ENCODE measurements around the gene CPA5. TPM values are rescaled to one million over a fixed set of nuclear protein-coding genes. Genes with fewer than 3 reads are reported as not detected.

The CPA5 gene
- total and polyA plus RNA-seq, 7 donors, result 0.42 to 5.2 (median 1.0) TPM; not detected in 1

DNA sequence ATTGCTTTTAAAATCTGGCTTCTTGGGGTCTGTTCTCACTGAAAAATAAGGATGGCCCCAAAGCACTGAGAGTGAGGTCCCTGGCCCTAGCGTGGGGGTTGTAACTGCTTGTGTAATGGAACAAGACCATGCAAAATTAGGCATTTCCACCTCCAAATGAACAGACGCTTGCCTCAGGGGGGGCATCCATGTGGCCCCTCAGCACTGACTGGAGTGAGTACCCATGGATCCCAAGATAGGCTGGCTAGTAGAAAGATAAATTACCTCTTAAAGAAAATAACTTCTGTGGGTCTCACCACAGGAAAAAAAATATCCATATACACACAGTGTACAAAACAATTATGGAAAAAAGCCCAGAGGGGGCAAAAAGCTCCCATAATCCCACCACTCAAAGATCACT is 20.5 kb downstream of the CPA5 start:
- H3K36me3 ChIP-seq (ENCODE audit: insufficient read depth in 1 of 2, low read depth in 1 of 2), result no peaks in the 10 kb centered on the region
- DNase-seq (peak in 1 of 2 donors; percentile 4), ATAC-seq (no peak)
- H3K9me3 ChIP-seq, result peaks cover 3% of the 10 kb centered on the region
- peak overlapping the region; percentile 38 for H3K4me3 ChIP-seq
- peaks cover 47% of the 10 kb centered on the region for H3K4me1 ChIP-seq
- TF ChIP-seq, protein P1, sequence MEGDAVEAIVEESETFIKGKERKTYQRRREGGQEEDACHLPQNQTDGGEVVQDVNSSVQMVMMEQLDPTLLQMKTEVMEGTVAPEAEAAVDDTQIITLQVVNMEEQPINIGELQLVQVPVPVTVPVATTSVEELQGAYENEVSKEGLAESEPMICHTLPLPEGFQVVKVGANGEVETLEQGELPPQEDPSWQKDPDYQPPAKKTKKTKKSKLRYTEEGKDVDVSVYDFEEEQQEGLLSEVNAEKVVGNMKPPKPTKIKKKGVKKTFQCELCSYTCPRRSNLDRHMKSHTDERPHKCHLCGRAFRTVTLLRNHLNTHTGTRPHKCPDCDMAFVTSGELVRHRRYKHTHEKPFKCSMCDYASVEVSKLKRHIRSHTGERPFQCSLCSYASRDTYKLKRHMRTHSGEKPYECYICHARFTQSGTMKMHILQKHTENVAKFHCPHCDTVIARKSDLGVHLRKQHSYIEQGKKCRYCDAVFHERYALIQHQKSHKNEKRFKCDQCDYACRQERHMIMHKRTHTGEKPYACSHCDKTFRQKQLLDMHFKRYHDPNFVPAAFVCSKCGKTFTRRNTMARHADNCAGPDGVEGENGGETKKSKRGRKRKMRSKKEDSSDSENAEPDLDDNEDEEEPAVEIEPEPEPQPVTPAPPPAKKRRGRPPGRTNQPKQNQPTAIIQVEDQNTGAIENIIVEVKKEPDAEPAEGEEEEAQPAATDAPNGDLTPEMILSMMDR (IDR thresholded peaks at IDR 0.05), result no peak
- H3K27me3 ChIP-seq (ENCODE audit: insufficient read depth in 3 of 3, low read length in 2 of 3), result no peaks in the 10 kb centered on the region
- WGBS, 3 donors, result 49 to 59% (median 54%) methylated on average over 2 of the region's 2 CpGs
- peak overlapping the region; percentile 83 for H3K27ac ChIP-seq
- intact Hi-C loops (cut with DNase I), result no loop called here

DNA sequence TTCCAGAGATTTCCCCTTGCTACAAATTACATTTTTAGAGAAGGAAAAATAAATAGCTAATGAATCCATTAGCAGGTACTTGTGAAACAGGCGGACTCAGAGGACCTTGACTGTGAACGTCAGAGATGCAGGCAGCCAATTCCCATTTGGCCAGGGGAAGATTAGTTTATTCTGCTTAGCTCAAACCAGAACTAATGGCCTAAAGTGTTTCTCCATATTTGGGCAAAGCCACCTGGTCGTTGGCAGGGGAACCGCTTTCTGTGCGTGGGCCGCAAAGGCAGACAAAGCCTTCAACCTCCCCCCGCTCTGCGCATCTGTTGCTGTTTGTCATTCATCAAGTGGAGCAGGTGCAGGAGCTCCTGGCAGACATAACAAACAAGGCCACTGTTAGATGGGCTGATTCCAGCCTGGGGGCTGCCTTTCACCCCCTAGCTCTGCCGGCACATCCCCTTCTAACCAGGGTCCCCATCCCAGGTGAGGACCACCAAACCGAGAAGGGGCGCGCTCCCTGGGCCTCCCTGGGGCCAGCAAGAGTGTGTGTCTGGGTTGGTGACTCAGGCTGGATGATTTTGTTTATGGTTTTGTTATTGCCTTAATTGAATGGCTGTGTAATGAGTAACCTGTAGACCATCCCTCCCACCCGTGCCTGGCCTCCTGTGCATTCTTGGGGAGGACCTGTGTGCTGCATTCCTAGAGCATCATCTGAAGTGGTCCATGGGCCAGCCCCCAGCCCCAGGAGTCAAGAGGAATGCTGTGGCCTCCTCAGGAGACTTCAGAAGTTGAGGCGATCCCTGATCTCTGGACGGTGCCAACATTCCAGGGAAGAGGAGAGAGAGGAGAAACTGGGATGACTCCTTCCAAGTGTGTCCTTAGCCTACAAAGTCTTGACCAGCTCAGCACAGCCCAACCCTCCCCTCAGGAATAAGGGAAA is 21.2 kb downstream of the CPA5 start:
- intact Hi-C loops (cut with DNase I), result no loop called here
- DNase-seq (peak; percentile 81 to 87), ATAC-seq (peak; percentile 70 to 80 (median 76))
- H3K9me3 ChIP-seq, result no peaks in the 10 kb centered on the region
- H3K36me3 ChIP-seq (ENCODE audit: insufficient read depth in 1 of 2, low read depth in 1 of 2), result no peaks in the 10 kb centered on the region
- 29 to 40% (median 30%) methylated on average over 14 to 15 of the region's 15 CpGs for WGBS, 3 donors
- peak overlapping the region; percentile 38 for H3K4me3 ChIP-seq
- no peaks in the 10 kb centered on the region for H3K27me3 ChIP-seq (ENCODE audit: insufficient read depth in 3 of 3, low read length in 2 of 3)
- peaks cover 50% of the 10 kb centered on the region for H3K4me1 ChIP-seq
- TF ChIP-seq, protein P1 (IDR thresholded peaks at IDR 0.05), result no peak
- H3K27ac ChIP-seq, result peak overlapping the region; percentile 83

DNA sequence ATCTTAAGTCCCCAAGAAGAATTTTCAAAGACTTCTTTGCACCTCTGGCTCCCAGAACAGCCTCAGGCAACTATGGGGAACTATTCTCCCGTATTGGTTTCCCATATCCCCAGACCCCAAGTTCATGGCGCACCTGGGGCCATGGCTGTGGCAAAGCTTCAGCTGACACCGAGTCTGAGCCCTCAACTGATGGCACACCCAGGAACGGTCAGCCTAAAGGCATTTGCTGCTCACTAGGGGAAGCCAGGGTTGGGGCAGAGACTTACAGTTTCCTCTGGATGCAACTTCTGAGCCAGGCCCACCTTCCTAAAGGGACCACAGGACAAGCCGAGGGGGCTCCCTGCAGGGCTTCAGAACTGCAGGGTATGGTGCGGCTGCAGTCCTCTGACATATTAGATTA is 21.9 kb downstream of the CPA5 start:
- H3K27ac ChIP-seq, result peak overlapping the region; percentile 83
- ATAC-seq, result no peak
- TF ChIP-seq, protein P1 (IDR thresholded peaks at IDR 0.05), result no peak
- intact Hi-C loops (cut with DNase I), result no loop called here
- peak overlapping the region; percentile 38 for H3K4me3 ChIP-seq
- H3K9me3 ChIP-seq, result no peaks in the 10 kb centered on the region
- H3K4me1 ChIP-seq, result peaks cover 54% of the 10 kb centered on the region
- no peak for DNase-seq
- WGBS, 3 donors, result 57 to 67% (median 63%) methylated on average over 6 of the region's 6 CpGs
- H3K27me3 ChIP-seq (ENCODE audit: insufficient read depth in 3 of 3, low read length in 2 of 3), result no peaks in the 10 kb centered on the region
- no peaks in the 10 kb centered on the region for H3K36me3 ChIP-seq (ENCODE audit: insufficient read depth in 1 of 2, low read depth in 1 of 2)

DNA sequence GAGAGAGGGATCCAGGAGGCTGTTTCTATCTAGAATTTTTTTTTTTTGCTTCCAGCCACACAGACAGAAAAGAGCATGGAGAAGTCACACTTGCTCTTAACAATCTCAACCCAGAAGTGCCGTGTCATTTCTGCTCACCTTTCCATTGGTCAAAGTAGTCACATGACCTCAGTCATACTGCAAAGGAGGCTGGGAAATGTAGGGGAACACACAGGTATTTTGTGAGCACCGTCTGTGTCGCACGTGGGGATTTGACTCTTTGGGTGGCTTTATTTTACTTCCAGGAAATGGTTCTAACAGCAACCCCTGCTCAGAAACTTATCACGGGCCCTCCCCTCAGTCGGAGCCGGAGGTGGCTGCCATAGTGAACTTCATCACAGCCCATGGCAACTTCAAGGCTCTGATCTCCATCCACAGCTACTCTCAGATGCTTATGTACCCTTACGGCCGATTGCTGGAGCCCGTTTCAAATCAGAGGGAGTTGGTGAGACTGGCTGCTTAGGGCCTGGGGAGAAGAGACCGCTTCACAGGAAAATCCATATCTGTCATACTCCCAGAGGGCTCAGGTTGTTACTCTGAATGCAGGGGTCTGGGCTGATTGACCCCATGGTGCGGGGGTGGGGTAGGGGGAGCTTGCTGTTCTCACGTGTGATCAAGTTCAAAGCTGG is 22.6 kb downstream of the CPA5 start:
- DNase-seq, result no peak
- intact Hi-C loops (cut with DNase I), result no loop called here
- H3K4me1 ChIP-seq, result peaks cover 54% of the 10 kb centered on the region

More for the DNA sequence above, 22.6 kb downstream of the CPA5 start:
- no peak for ATAC-seq
- Histone ChIP-seq H3K4me3 (no peak overlapping the region), H3K36me3 (ENCODE audit: insufficient read depth in 1 of 2, low read depth in 1 of 2) (no peaks in the 10 kb centered on the region), H3K9me3 (no peaks in the 10 kb centered on the region), H3K27ac (peak overlapping the region; percentile 83), H3K27me3 (ENCODE audit: insufficient read depth in 3 of 3, low read length in 2 of 3) (no peaks in the 10 kb centered on the region)
- TF ChIP-seq, protein P1 (IDR thresholded peaks at IDR 0.05), result no peak
- 72 to 76% (median 76%) methylated on average over 13 of the region's 13 CpGs for WGBS, 3 donors
